Neural progenitor cell (in vitro differentiated cells): Measurements from ENCODE around the gene ANKRD13C.

ENCODE experiments used
- CTCF ChIP-seq: fragments of 200-600 bp; sonication (generic); IDR thresholded peaks from 2 replicates; pipeline ENCODE4 v1.5.1; 2017; ENCODE audit warnings: antibody characterized with exemption, mild to moderate bottlenecking
- EZH2phosphoT487 ChIP-seq: fragments of 200-600 bp; sonication (generic); IDR thresholded peaks from 2 replicates; pipeline ENCODE4 v1.6.1; 2017; ENCODE audit warnings: antibody characterized with exemption

GRCh38 chr1:70277875-70278274, 76.6 kb downstream of the ANKRD13C start:
- TF ChIP-seq EZH2phosphoT487 (no peak), CTCF (no peak)
